ENCODE measurements around the gene HTR3B.

DNA sequence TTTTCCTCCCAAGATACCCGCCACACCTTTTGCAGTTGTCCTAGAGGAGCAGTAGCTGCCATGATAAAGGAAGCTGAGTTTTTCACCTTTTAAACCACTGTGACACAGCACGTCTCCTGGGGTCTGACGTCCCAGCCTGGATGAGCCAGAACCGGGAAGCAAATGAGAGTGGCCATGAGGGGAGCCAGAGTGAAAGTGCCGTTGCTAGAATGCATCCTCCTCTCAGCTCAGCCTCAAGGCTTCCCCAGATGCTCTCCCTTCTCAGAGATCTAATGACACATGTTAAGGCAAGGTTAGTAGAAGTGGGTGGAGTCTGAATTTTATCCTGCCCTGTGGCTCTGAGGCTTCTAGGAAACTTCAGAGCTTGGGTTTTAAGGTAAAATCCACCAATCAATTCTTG lies 46.9 kb downstream of the HTR3B start:
- TF ChIP-seq CTCF (conservative IDR thresholded peaks at IDR 0.05 in 1 of 2, IDR thresholded peaks at IDR 0.05 in 1 of 2; ENCODE audit: extremely low read depth in 1 of 2, insufficient read depth in 1 of 2, low read depth in 1 of 2, low read length in 2 of 2) (no peak), EZH2 (IDR thresholded peaks at IDR 0.05; ENCODE audit: borderline replicate concordance, low read length) (no peak)

Data from mammary epithelial cell (primary cell).